Frontal cortex (tissue), 4 donors: ENCODE results near the gene SIRPA. TPM values are rescaled to one million over a fixed set of nuclear protein-coding genes. Genes with fewer than 3 reads are reported as not detected.
"Not testable (repeated sequence)": the region's sequence is repeated elsewhere in the genome, so short reads cannot be mapped to it uniquely, and the experiment has no call there.

Source experiments
- DNase-seq, 2 donors: peaks; one replicate each; pipeline ENCODE4 v3.0.0; 2012; ENCODE audit warnings: low spot score in 2 of 2
- FAIRE-seq: peaks from 2 replicates; lab custom pipeline; 2012; peaks lifted over from hg19 to GRCh38; lab: Jason Lieb, UNC
- total RNA-seq: library from RNA; depleted of rRNA; stranded (reverse); fragments of >200 nt; gene quantifications from one replicate; pipeline ENCODE4 v1.2.3, GENCODE V29; 2014
- donor health status: control.
- donor health status: control.
- donor health status: control.

The SIRPA gene
- total RNA-seq, 1 donor from 2014 or later, result 6.1 TPM

DNA sequence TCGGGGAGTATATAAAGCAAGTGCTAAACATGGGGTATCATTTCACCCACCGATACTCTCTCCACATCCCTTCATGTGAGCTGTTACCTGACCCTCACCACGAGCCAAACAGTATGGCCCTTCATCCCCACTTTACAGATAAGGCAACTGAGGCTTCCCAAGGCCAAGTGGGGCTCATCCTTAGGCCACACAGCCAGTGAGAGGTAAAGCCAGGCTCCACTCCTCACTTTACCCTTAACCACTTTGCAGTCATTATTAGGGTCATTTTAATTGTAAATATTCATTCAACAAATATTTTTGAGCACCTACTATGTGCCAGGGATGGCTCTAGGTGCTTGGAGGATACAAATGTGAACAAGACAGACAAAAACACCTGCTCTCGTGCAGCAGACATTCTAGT, 7.0 kb downstream of the SIRPA start:
- FAIRE-seq, result no peak

DNA sequence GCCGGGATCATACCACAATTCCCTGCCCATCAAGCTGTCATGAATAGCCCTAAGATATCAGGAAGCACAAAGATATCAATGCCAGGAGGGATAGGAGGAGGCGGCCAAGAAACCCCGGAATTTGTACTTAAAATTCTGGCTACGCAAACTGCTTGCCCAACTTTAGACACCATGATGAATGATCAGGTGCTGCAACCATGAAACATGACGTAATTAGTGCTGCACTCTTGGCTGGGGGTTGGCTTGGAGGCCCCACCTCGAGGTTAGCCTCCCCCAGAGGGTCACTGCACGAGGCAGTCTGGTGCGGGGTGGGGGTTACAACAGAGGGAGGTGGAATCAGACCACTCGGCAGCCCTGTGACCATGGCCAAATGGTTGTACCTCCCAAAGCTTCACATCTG, 8.9 kb downstream of the SIRPA start:
- FAIRE-seq, result no peak
- no peak for DNase-seq

More for the DNA sequence above, 7.0 kb downstream of the SIRPA start:
- no peak for DNase-seq

GRCh38 chr20:1905009-1905408, 9.8 kb downstream of the SIRPA start:
- no peak for FAIRE-seq
- no peak for DNase-seq

- no peak for DNase-seq
- FAIRE-seq, result no peak
Observed at GRCh38 chr20:1905693-1906092, 10.5 kb downstream of the SIRPA start.

DNA sequence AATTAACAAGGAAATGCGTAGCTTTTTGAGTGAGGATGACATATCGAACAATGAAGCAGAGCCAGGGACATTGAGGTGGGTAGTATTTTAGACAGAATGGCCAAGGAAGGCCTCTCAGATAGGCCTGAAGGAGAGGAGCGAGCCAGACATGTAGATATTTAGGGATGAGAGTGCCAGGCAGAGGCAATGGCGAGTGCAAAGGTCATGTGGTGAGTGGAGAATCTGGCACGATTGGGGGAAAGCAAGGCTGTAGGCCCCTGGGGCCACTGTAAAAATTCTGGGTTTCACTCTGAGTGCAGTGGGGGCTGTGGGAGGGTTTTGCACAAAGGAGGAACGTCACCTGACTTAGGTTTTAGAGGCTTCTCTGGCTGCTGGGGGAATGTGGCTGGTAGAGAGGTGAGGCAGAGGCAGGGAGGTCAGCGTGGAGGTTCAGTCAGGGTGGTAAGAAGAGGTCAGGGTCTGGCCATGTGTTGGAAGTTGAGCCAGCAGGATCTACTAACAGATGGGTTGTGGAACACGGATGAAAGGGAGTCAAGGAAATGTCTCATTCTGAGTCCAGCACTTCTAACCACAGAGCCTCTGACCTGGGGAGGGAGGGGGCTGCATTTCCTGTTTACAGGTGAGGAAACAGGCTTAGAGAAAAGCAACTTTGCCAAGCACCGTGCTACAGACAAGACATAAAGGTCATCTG, 11.3 kb downstream of the SIRPA start:
- DNase-seq (no peak), FAIRE-seq (no peak)

- FAIRE-seq (no peak), DNase-seq (no peak)
Observed at GRCh38 chr20:1907586-1907985, 12.4 kb downstream of the SIRPA start.

GRCh38 chr20:1908191-1908590, 13.0 kb downstream of the SIRPA start:
- DNase-seq, result no peak
- no peak for FAIRE-seq

- FAIRE-seq (no peak), DNase-seq (no peak)
Observed at GRCh38 chr20:1909097-1909496, 13.9 kb downstream of the SIRPA start.

- FAIRE-seq (no peak), DNase-seq (no peak)
Observed at GRCh38 chr20:1911536-1911935, 16.3 kb downstream of the SIRPA start.

GRCh38 chr20:1912053-1912452, 16.8 kb downstream of the SIRPA start:
- FAIRE-seq (no peak), DNase-seq (no peak)

DNA sequence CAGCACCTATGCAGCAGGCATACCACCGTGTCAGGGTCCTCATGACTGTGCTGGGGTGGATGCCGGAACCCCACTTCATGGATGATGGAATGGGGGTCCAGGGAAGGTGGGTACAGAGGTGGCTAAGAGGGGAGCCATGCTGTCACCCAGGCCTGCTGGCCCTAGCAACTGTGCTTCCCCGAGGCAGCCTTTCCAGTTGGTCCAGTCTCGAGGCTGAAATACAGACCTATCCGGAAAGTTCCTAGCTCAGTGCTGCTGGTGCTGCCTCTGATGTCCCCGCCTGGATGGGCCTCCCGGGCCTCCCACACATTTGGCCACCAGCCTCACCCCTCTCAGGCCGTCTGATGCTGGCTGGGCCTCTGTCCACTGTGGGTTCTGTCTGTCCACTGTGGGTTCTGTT, 17.4 kb downstream of the SIRPA start:
- DNase-seq, result no peak
- no peak for FAIRE-seq

DNA sequence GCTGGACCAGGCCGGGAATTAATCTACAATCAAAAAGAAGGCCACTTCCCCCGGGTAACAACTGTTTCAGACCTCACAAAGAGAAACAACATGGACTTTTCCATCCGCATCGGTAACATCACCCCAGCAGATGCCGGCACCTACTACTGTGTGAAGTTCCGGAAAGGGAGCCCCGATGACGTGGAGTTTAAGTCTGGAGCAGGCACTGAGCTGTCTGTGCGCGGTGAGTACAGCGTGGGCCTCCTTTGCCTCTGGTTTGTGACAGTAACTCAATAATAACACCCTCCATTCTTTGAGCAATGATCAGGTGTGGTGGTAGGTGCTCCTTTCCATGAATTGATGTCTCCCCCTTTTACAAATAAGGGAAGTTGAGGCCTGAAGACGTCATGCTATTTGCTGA, 20.0 kb downstream of the SIRPA start:
- not testable (repeated sequence) for DNase-seq, FAIRE-seq

- FAIRE-seq (no peak), DNase-seq (no peak)
Observed at GRCh38 chr20:1915725-1916124, 20.5 kb downstream of the SIRPA start.

GRCh38 chr20:1917786-1918185, 22.6 kb downstream of the SIRPA start:
- FAIRE-seq, result no peak
- no peak for DNase-seq

DNA sequence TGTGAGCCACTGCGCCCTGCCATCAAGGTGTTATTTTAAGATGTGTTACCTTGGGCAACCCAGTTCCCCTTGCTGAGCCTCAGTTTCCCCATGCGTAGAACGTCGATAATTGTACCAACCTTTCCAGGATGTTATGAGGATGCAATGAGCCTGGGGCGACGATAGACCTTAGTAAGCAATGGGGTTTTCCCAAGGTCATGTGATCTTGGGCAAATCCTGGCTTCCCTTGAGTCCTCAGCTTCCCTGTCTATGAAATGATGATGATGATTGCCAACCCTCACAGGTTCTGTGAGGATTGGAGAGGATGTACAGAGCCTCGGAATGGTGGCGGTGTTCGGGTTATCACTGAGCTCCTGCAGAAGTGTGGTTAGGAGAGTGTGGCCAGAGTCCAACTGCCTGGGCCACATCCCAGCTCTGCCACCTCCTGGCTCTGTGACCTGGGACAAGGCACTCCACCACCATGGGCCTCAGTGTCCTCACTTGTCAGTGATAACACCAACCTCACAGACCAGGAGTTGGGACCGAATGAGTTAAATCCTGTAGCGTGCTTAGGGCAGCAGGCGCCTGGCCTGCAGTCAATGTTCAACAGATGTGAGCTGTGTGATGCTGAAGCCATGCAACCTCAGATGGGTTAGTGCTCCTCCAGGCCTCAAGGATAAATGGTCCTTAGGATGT, 23.4 kb downstream of the SIRPA start:
- DNase-seq, result no peak
- FAIRE-seq, result no peak

DNA sequence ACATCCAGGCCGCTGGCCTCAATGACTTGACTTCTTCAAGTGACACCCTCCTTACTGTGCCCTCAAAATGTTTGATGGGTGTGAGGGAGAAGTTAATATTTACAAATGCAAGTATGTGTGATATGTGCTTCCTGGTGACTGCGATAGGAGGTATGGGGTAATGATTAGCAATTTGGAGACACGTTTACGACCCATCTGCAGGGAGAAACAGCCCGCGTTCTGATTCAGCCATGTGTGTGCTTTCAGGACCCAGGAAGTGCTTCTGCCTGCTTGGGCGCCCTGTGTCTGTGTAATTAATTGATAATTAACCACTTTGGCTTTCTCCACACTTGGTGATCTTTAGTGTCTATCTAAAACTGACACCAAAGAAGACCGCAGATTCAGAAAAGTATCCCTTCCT, 25.0 kb downstream of the SIRPA start:
- DNase-seq, result no peak

GRCh38 chr20:1920826-1921225, 25.6 kb downstream of the SIRPA start:
- DNase-seq, result no peak
- no peak for FAIRE-seq

More for the DNA sequence above, 25.0 kb downstream of the SIRPA start:
- no peak for FAIRE-seq

DNA sequence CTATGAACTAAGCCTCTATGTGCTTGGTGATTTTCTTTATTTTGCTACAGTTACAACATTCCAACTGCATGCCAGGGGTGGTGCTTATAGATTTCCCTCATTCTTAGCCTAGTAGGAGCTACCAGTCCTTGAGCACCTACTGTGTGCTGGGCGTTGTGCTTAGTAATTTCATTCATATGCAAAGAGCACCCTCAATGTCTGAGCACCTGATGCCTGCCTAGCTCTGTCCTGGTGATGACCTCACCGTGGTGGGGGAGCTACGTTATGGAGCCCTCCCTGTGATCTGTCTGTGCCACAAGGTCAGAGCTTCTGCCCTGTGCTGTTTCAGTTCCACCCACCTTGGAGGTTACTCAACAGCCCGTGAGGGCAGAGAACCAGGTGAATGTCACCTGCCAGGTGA, 26.8 kb downstream of the SIRPA start:
- DNase-seq, FAIRE-seq: not testable (repeated sequence)

DNA sequence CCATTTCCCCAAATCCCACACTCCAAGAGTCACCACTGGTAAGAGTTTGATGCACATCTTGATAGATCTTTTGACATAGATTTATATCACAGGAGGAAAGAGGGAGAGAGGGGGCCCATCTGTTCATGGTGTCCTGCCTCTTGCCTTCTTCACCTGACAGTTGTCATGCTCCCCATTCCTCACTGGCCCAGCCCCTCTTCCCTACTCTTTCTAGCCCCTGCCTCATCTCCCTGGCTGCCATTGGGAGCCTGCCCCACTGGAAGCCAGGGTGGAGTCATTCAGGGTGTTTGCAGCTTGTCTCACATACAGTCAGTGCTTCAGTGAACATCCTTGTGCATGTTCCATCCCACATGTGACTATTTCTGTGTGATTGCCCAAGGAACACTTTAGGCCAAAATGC, 27.6 kb downstream of the SIRPA start:
- FAIRE-seq (no peak), DNase-seq (no peak)

DNA sequence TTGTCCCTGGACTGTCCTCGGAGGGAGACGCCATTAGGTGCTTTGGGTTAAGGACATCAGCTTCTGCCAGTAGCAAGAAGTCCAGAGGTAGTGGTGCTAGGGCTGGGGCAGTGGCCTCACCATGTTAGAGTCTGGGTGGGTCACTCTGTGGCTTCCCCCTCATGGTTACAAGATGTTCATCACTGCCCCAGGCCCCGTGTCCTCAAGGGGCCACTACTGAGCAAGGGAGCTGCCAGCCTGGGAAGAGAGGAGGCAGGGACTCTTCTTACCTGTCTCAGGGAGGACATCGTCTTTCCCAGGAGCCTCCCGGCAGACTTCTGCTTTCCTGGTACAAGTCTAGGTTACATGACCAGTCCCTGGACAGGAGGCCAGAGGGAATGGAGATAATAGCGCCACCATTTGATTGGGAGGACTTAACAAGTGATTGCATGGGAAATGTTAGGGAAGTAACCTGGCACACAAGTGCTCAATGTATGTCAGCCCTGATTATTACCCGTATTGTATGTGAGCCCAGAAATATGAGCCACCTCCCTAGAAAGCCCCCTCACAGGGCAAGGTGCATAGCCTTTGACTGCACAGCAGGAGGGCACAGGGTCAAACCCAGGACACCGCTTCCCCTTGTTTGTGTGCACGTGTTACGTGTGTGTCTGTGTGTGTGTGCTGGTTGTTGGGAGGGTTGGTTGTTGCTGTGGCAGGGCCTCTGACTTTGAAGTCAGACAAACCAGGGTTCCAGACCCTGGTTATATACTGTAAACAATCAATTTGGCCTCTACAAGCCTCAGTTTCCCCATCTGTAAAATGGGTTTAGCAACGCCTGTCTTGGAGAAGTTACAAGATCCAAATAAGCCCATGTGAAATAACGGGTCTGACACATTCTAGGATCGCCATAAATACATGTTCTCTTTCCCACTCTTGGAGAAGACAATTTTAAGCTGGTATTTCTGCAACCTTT, 30.0 kb downstream of the SIRPA start:
- no peak for DNase-seq

DNA sequence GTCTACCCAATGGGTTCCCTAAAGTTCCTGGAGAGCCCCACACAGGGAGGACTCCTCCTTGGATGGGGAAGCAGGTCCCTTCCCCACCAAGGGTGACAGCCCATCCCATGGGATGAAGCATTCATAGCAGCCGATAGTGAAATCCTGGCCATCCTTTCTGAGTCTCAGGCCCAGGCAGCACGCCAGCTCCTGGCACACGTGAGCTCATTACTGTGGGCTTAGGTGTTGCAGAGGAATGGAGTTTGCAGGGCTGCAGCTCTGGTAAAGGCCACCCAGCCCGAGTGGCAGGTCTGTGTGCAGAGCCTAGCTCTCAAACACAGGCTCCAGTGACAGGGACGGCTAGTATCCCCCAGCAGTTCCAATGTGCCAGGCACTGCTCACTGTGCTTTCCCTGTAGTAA, 31.0 kb downstream of the SIRPA start:
- DNase-seq (no peak), FAIRE-seq (no peak)

More for the DNA sequence above, 30.0 kb downstream of the SIRPA start:
- no peak for FAIRE-seq
